HEK293T (cell line): ENCODE data around the gene BLOC1S5.

Experiments
- CTCF ChIA-PET: fragments of 350-600 bp; formaldehyde crosslinking; extraction: SDS; loops from one replicate; lab custom pipeline; 2021; ENCODE audit warnings: antibody characterized with exemption, inconsistent platforms; lab: Yijun Ruan, JAX
- POLR2A ChIA-PET: fragments of 350-600 bp; formaldehyde crosslinking; extraction: SDS; loops from one replicate; lab custom pipeline; 2020; ENCODE audit warnings: antibody characterized with exemption, inconsistent platforms; lab: Yijun Ruan, JAX
- DNase-seq: peaks from one replicate; pipeline ENCODE4 v3.0.0; 2012; ENCODE audit warnings: mixed read lengths; ENCODE audit errors: extremely low spot score
- ARNT ChIP-seq: fragments of 450-650 bp; IDR thresholded peaks from 2 replicates; pipeline ENCODE4 v1.6.1; 2017; ENCODE audit warnings: mild to moderate bottlenecking
- BHLHE40 ChIP-seq: fragments of 450-650 bp; IDR thresholded peaks from 2 replicates; pipeline ENCODE4 v1.6.1; 2016; ENCODE audit warnings: mild to moderate bottlenecking, moderate library complexity, borderline replicate concordance
- CTBP1 ChIP-seq: fragments of 450-650 bp; IDR thresholded peaks from 2 replicates; pipeline ENCODE4 v1.6.1; 2016; ENCODE audit warnings: borderline replicate concordance
- ELF4 ChIP-seq: fragments of 450-650 bp; IDR thresholded peaks from 2 replicates; pipeline ENCODE4 v1.6.1; 2017; ENCODE audit warnings: antibody characterized with exemption
- FOXA1 ChIP-seq: fragments of 450-650 bp; IDR thresholded peaks from 2 replicates; pipeline ENCODE4 v1.6.1; 2016; ENCODE audit warnings: mild to moderate bottlenecking
- FOXK2 ChIP-seq: fragments of 450-650 bp; IDR thresholded peaks from 2 replicates; pipeline ENCODE4 v1.6.1; 2016; ENCODE audit warnings: mild to moderate bottlenecking
- FOXM1 ChIP-seq: fragments of 450-650 bp; IDR thresholded peaks from 2 replicates; pipeline ENCODE4 v1.6.1; 2017; ENCODE audit warnings: mild to moderate bottlenecking, borderline replicate concordance
- HDGF ChIP-seq: fragments of 450-650 bp; IDR thresholded peaks from 2 replicates; pipeline ENCODE4 v1.6.1; 2017; ENCODE audit warnings: antibody characterized with exemption, borderline replicate concordance
- L3MBTL2 ChIP-seq: fragments of 450-650 bp; conservative IDR thresholded peaks from 2 replicates; pipeline ENCODE4 v1.6.1; 2016; ENCODE audit warnings: mild to moderate bottlenecking
- LEF1 ChIP-seq: fragments of 450-650 bp; IDR thresholded peaks from 2 replicates; pipeline ENCODE4 v1.6.1; 2017; ENCODE audit warnings: mild to moderate bottlenecking, borderline replicate concordance
- NFRKB ChIP-seq: fragments of 450-650 bp; IDR thresholded peaks from 2 replicates; pipeline ENCODE4 v1.6.1; 2016; ENCODE audit warnings: mild to moderate bottlenecking, moderate library complexity
- SP1 ChIP-seq: fragments of 450-650 bp; IDR thresholded peaks from 2 replicates; pipeline ENCODE4 v1.6.1; 2017
- SUZ12 ChIP-seq: fragments of 450-650 bp; IDR thresholded peaks from 2 replicates; pipeline ENCODE4 v1.6.1; 2016; ENCODE audit warnings: mild to moderate bottlenecking
- TARDBP ChIP-seq: fragments of 450-650 bp; IDR thresholded peaks from 2 replicates; pipeline ENCODE4 v1.6.1; 2016
- ZNF384 ChIP-seq: fragments of 450-650 bp; IDR thresholded peaks from 2 replicates; pipeline ENCODE4 v1.6.1; 2016
- TF ChIP-seq, protein P1 (sequence below): fragments of 450-650 bp; IDR thresholded peaks from 2 replicates; pipeline ENCODE4 v1.6.1; 2016

BLOC1S5 gene

DNA sequence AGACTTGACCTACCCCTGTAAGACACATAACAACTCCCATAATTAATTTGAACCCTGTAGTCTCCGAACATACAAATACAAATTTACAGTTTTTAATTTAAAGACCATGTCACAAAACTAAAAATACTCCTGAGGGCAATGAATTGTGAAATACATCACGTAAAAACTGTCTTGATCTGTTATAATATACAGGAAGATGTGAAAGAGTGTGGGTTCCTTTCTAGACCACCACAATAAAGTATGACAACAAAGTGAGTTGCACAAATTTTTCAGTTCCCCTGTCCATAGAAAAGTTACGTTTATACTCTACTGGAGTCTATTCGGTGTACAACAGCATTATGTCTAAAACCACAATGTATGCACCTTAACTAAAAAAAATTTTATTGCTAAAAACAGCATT, 11.0 kb upstream of the BLOC1S5 start:
- POLR2A ChIA-PET = interaction anchor here (1.4 kb wide), 1 partner anchor 11 kb away, joined by 3 read pairs; the partner anchor contains the start of gene BLOC1S5
- no peak for TF ChIP-seq FOXK2
- TF ChIP-seq, protein P1, sequence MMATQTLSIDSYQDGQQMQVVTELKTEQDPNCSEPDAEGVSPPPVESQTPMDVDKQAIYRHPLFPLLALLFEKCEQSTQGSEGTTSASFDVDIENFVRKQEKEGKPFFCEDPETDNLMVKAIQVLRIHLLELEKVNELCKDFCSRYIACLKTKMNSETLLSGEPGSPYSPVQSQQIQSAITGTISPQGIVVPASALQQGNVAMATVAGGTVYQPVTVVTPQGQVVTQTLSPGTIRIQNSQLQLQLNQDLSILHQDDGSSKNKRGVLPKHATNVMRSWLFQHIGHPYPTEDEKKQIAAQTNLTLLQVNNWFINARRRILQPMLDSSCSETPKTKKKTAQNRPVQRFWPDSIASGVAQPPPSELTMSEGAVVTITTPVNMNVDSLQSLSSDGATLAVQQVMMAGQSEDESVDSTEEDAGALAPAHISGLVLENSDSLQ = no peak
- TF ChIP-seq FOXM1 = no peak
- TF ChIP-seq LEF1 = no peak
- no peak for TF ChIP-seq SP1
- no peak for TF ChIP-seq L3MBTL2
- TF ChIP-seq CTBP1 = no peak
- CTCF ChIA-PET = no interaction called here
- no peak for DNase-seq

DNA sequence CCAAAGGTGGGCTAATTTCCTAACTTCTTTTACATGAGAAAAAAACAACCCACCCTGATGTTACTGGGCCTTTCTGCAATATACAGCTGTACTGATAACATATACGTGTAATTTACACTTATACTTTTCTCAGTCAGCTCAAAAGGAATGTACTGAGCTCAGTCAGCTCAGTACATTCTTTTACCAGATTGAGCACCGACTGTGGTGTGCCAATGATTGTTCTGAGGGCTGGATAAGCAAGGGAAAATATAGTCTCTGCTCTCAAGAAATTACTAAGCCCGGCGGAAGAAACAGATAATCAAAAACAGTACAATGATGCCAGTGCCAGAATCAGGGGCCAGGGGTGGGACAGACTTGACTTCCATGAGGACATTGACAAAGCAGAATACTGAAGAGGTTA, 10.0 kb upstream of the BLOC1S5 start:
- TF ChIP-seq HDGF = no peak
- TF ChIP-seq ZNF384 = no peak
- TF ChIP-seq LEF1 = no peak
- TF ChIP-seq, protein P1 = no peak
- no peak for TF ChIP-seq FOXM1
- no peak for TF ChIP-seq CTBP1
- TF ChIP-seq ELF4 = no peak
- no peak for TF ChIP-seq NFRKB
- TF ChIP-seq FOXA1 = no peak
- TF ChIP-seq ARNT = no peak
- TF ChIP-seq SP1 = no peak
- TF ChIP-seq SUZ12 = no peak
- TF ChIP-seq L3MBTL2 = no peak
- TF ChIP-seq BHLHE40 = no peak
- TF ChIP-seq FOXK2 = no peak
- no peak for TF ChIP-seq TARDBP
- POLR2A ChIA-PET = interaction anchor here (1.3 to 1.4 kb wide), 2 partner anchors 10 to 28 kb away, joined by 4 read pairs; partner anchors contain the start of genes BLOC1S5 and EEF1E1
- DNase-seq = no peak
- CTCF ChIA-PET = no interaction called here

DNA sequence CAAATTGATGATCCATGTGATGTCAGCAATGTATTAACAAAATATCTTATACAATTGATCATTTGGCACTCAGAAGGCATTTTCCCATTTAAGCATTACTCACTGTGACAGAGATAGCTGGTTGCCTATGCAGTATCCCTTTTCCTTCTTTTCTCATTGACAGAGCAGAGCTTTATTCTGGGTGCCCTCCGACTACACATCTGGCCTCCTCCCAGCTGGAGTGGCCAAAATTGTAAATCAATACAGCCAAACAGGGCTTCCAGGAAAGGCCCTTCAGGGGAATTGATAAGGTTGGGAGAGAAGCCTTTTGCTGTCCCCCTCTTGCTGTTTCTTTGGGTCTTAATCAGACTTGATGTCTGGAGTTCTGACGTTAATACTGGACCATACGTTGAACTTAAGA, 9.6 kb upstream of the BLOC1S5 start:
- no peak for TF ChIP-seq FOXK2
- TF ChIP-seq BHLHE40 = no peak
- no peak for TF ChIP-seq FOXA1
- no peak for TF ChIP-seq ARNT
- no peak for TF ChIP-seq SP1
- TF ChIP-seq SUZ12 = no peak
- no peak for TF ChIP-seq L3MBTL2
- TF ChIP-seq HDGF = no peak
- TF ChIP-seq, protein P1 = no peak
- TF ChIP-seq ELF4 = no peak
- TF ChIP-seq TARDBP = no peak
- no peak for TF ChIP-seq CTBP1
- TF ChIP-seq NFRKB = no peak
- CTCF ChIA-PET = no interaction called here
- DNase-seq = no peak
- POLR2A ChIA-PET = interaction anchor here (1.3 to 1.4 kb wide), 2 partner anchors 9 to 28 kb away, joined by 4 read pairs; partner anchors contain the start of genes BLOC1S5 and EEF1E1

DNA sequence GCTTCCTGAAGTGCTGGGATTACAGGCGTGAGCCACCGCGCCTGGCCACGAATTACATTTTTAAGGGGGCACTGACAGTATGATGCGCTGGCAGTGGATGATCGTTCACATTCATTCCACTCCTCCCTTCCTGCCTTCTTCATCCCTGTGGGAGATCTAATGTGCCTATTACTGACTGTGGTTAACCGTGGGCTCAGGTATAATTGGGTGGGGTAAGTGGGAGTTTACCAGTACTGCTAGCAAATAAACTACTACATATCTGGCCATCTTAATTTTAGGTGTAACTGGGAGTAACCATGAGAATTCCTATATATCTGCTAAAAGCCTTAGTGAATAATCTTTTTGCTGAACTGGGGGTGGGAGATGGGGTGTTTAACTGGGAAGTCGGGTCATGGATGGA, 6.5 kb upstream of the BLOC1S5 start:
- ChIA-PET CTCF (no interaction called here), POLR2A (interaction anchor here (1.3 kb wide), 1 partner anchor 31 kb away, joined by 4 read pairs; the partner anchor contains the start of gene EEF1E1)
- no peak for TF ChIP-seq BHLHE40
- TF ChIP-seq HDGF = no peak
- no peak for TF ChIP-seq FOXA1
- no peak for TF ChIP-seq ZNF384
- TF ChIP-seq ARNT = no peak
- TF ChIP-seq CTBP1 = no peak
- TF ChIP-seq, protein P1 = no peak
- no peak for TF ChIP-seq LEF1
- TF ChIP-seq L3MBTL2 = no peak
- no peak for TF ChIP-seq FOXK2
- no peak for TF ChIP-seq NFRKB
- no peak for TF ChIP-seq ELF4
- TF ChIP-seq FOXM1 = no peak
- no peak for TF ChIP-seq TARDBP
- TF ChIP-seq SUZ12 = no peak
- no peak for TF ChIP-seq SP1
- no peak for DNase-seq

DNA sequence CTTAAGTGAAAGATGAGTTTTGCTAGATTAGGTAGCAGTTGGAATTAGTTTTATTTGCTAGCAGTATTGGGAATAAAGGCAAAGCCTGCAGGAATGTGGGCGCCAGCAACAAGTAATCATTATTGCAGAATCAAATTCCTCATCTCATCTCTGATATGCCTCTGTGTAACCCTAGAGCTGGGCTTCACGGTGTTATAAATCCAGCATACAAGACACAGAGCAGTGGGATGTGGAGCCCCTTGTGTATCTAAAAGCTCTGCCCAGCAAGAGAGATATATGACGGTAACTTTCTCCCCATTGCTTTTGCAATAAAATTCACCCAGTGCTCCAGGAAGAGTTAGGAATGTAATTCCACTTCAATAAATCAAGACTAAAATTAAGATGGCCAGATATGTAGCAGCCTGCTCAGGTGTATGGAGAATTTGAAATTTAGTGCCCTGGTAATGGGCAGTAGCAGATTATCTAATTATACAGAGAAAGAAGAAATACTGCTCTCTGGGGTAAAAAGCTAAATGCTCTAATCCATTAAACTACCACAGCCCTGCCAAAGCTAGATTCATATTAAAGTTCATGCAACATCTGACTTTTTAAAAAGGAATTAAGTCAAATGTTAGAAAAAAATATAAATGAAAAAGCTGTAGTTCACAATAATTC, 5.6 kb upstream of the BLOC1S5 start:
- no peak for DNase-seq
- ChIA-PET POLR2A (interaction anchor here (1.3 kb wide), 1 partner anchor 32 kb away, joined by 4 read pairs; the partner anchor contains the start of gene EEF1E1), CTCF (no interaction called here)
- TF ChIP-seq LEF1 (no peak), L3MBTL2 (no peak), SUZ12 (no peak), TARDBP (no peak), BHLHE40 (no peak), SP1 (no peak)
- TF ChIP-seq, protein P1 = no peak
